Measurements from ENCODE around the gene MTURN.

GRCh38 chr7:30164567-30164966 is 29.8 kb downstream of the MTURN start:
- TF ChIP-seq CTCF (IDR thresholded peaks at IDR 0.05) (peak in 5 of 6 experiments; percentile 16 to 85 (median 72)), POLR2A (IDR thresholded peaks at IDR 0.05) (no peak)

Measured in thyroid gland (tissue), 4 donors.